Rectal smooth muscle tissue (tissue), 1 donor: ENCODE measurements around the gene MACIR.
"Not testable (repeated sequence)": the region's sequence is repeated elsewhere in the genome, so short reads cannot be mapped to it uniquely, and the experiment has no call there.

Experiments
- H3K27ac ChIP-seq: one replicate; pipeline ENCODE4 v1.7.0; 2013; ENCODE audit warnings: low read depth, low read length, inconsistent platforms
- H3K27me3 ChIP-seq: one replicate; pipeline ENCODE4 v1.7.0; 2013; ENCODE audit warnings: low read length; ENCODE audit not compliant: control insufficient read depth, insufficient read depth
- H3K36me3 ChIP-seq: one replicate; pipeline ENCODE4 v1.7.0; 2013; ENCODE audit warnings: low read length; ENCODE audit not compliant: control insufficient read depth, insufficient read depth
- H3K4me1 ChIP-seq: one replicate; pipeline ENCODE4 v1.7.0; 2013; ENCODE audit warnings: low read length; ENCODE audit not compliant: control insufficient read depth, insufficient read depth
- H3K4me3 ChIP-seq: one replicate; pipeline ENCODE4 v1.7.0; 2013; ENCODE audit warnings: low read length
- H3K9ac ChIP-seq: one replicate; pipeline ENCODE4 v1.7.0; 2013; ENCODE audit warnings: low read length

Gene MACIR

GRCh38 chr5:103258368-103258956 lies at the start of gene MACIR:
Gene MACIR, plus strand, starts transcription at chr5:103258763. Its CDS starts 17,157 bp downstream, at chr5:103275920.
- Histone ChIP-seq H3K27me3 (no peaks in the 10 kb centered on the region), H3K27ac (peak within 1 kb of the TSS; percentile 77), H3K4me1 (peaks cover 3% of the 10 kb centered on the region), H3K4me3 (peak within 1 kb of the TSS; percentile 92), H3K36me3 (no peaks in the 10 kb centered on the region), H3K9ac (peak within 1 kb of the TSS; percentile 32)

GRCh38 chr5:103209065-103209464 lies 49.5 kb upstream of the MACIR start:
- Histone ChIP-seq H3K27me3 (no peaks in the 10 kb centered on the region), H3K9ac (no peak overlapping the region), H3K27ac (no peak overlapping the region), H3K4me3 (no peak overlapping the region), H3K36me3 (peaks cover 6% of the 10 kb centered on the region), H3K4me1 (no peaks in the 10 kb centered on the region)

- H3K36me3 ChIP-seq, result peaks cover 5% of the 10 kb centered on the region
- H3K9ac ChIP-seq, result no peak overlapping the region
- H3K4me3 ChIP-seq, result no peak overlapping the region
- no peaks in the 10 kb centered on the region for H3K4me1 ChIP-seq
- H3K27ac ChIP-seq, result no peak overlapping the region
- no peaks in the 10 kb centered on the region for H3K27me3 ChIP-seq
Measured at GRCh38 chr5:103210952-103211351, 47.6 kb upstream of the MACIR start.

GRCh38 chr5:103211576-103212561 lies 46.7 kb upstream of the MACIR start:
- Histone ChIP-seq H3K4me1 (no peaks in the 10 kb centered on the region), H3K27me3 (no peaks in the 10 kb centered on the region), H3K4me3 (no peak overlapping the region), H3K36me3 (no peaks in the 10 kb centered on the region), H3K9ac (no peak overlapping the region), H3K27ac (no peak overlapping the region)

GRCh38 chr5:103216137-103216536 lies 42.4 kb upstream of the MACIR start:
- Histone ChIP-seq H3K4me1 (no peaks in the 10 kb centered on the region), H3K27ac (no peak overlapping the region), H3K36me3 (no peaks in the 10 kb centered on the region), H3K27me3 (no peaks in the 10 kb centered on the region), H3K4me3 (no peak overlapping the region), H3K9ac (no peak overlapping the region)

- Histone ChIP-seq H3K27me3 (no peaks in the 10 kb centered on the region), H3K27ac (no peak overlapping the region), H3K4me3 (no peak overlapping the region), H3K9ac (no peak overlapping the region), H3K4me1 (no peaks in the 10 kb centered on the region), H3K36me3 (no peaks in the 10 kb centered on the region)
Measured at GRCh38 chr5:103216697-103217096, 41.9 kb upstream of the MACIR start.

- no peak overlapping the region for H3K27ac ChIP-seq
- no peaks in the 10 kb centered on the region for H3K27me3 ChIP-seq
- no peaks in the 10 kb centered on the region for H3K36me3 ChIP-seq
- H3K4me1 ChIP-seq, result no peaks in the 10 kb centered on the region
- no peak overlapping the region for H3K4me3 ChIP-seq
- H3K9ac ChIP-seq, result no peak overlapping the region
Measured at GRCh38 chr5:103217101-103217500, 41.5 kb upstream of the MACIR start.

GRCh38 chr5:103218164-103218563 lies 40.4 kb upstream of the MACIR start:
- H3K27ac ChIP-seq, result no peak overlapping the region

GRCh38 chr5:103219074-103219473 lies 39.5 kb upstream of the MACIR start:
- not testable (repeated sequence) for H3K27ac ChIP-seq, H3K4me1 ChIP-seq, H3K4me3 ChIP-seq

More at GRCh38 chr5:103218164-103218563, 40.4 kb upstream of the MACIR start:
- Histone ChIP-seq H3K4me3 (no peak overlapping the region), H3K9ac (no peak overlapping the region), H3K27me3 (no peaks in the 10 kb centered on the region), H3K4me1 (no peaks in the 10 kb centered on the region), H3K36me3 (no peaks in the 10 kb centered on the region)

GRCh38 chr5:103223031-103223955 lies 35.3 kb upstream of the MACIR start:
- Histone ChIP-seq H3K4me3 (no peak overlapping the region), H3K27me3 (no peaks in the 10 kb centered on the region), H3K36me3 (no peaks in the 10 kb centered on the region), H3K9ac (no peak overlapping the region), H3K27ac (no peak overlapping the region), H3K4me1 (no peaks in the 10 kb centered on the region)

More at GRCh38 chr5:103219074-103219473, 39.5 kb upstream of the MACIR start:
- not testable (repeated sequence) for H3K9ac ChIP-seq, H3K36me3 ChIP-seq, H3K27me3 ChIP-seq

- H3K27ac ChIP-seq, result no peak overlapping the region
- H3K9ac ChIP-seq, result no peak overlapping the region
- no peaks in the 10 kb centered on the region for H3K27me3 ChIP-seq
- no peak overlapping the region for H3K4me3 ChIP-seq
- no peaks in the 10 kb centered on the region for H3K36me3 ChIP-seq
- H3K4me1 ChIP-seq, result no peaks in the 10 kb centered on the region
Measured at GRCh38 chr5:103224118-103224893, 34.3 kb upstream of the MACIR start.
